Mesothelial cell of epicardium (in vitro differentiated cells): ENCODE data around the gene RNF38. TPM values are rescaled to one million over a fixed set of nuclear protein-coding genes. Genes with fewer than 3 reads are reported as not detected.
A peak's percentile ranks its signal among the peaks of the same experiment; 100 is the strongest.
"Not testable (repeated sequence)": the region's sequence is repeated elsewhere in the genome, so short reads cannot be mapped to it uniquely, and the experiment has no call there.

Experiments
- DNase-seq, 2 experiments: peaks; one replicate each; pipeline ENCODE4 v3.0.0; 2021; ENCODE audit warnings: low spot score in 2 of 2; ENCODE audit not compliant: unreplicated experiment in 2 of 2
- H3K27ac Mint-ChIP-seq: 2 replicates; pipeline ENCODE4 v1.8.0; 2021; ENCODE audit warnings: mixed read lengths
- H3K27me3 Mint-ChIP-seq: 2 replicates; pipeline ENCODE4 v1.8.0; 2021; ENCODE audit warnings: low read depth, mixed read lengths
- H3K36me3 Mint-ChIP-seq: 2 replicates; pipeline ENCODE4 v1.8.0; 2021; ENCODE audit warnings: mixed read lengths
- H3K4me1 Mint-ChIP-seq: 2 replicates; pipeline ENCODE4 v1.8.0; 2021; ENCODE audit warnings: mixed read lengths
- H3K4me3 Mint-ChIP-seq: 2 replicates; pipeline ENCODE4 v1.8.0; 2021; ENCODE audit warnings: mild to moderate bottlenecking, moderate library complexity, mixed read lengths
- H3K9me3 Mint-ChIP-seq: 2 replicates; pipeline ENCODE4 v1.8.0; 2021; ENCODE audit warnings: mixed read lengths
- total RNA-seq: library from RNA; stranded (reverse); gene quantifications from 3 replicates; pipeline ENCODE4 v1.2.1, GENCODE V29; 2021
- TF ChIP-seq, protein P1 (sequence below): fragments of 200-600 bp; sonication (generic); IDR thresholded peaks from one replicate; pipeline ENCODE4 v1.5.0; 2021; ENCODE audit warnings: antibody characterized with exemption; ENCODE audit not compliant: unreplicated experiment

RNF38 gene
- total RNA-seq, 1 donor from 2014 or later = 42.3 TPM

DNA sequence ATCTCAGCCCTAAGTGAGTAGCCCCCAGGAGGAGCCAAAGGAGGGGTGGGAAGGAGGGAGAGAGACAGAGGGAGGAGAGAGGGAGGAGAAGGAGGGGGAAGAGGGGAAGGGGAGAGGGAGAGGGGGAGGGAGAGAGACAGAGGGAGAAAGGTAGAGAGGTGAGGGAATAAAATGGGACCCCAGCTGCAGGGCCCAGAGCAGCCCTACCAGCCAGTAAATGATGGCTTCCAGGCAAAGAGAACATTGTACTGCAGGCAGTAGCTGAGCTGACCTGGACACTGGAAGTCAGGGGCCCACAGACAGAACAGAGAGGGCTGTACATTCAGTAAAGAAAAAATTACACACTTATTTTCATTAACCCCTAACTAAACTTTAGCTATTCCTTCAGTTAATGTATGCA lies 84.0 kb downstream of the RNF38 start:
- no peaks in the 10 kb centered on the region for H3K27me3 Mint-ChIP-seq
- no peak for DNase-seq
- TF ChIP-seq, protein P1, sequence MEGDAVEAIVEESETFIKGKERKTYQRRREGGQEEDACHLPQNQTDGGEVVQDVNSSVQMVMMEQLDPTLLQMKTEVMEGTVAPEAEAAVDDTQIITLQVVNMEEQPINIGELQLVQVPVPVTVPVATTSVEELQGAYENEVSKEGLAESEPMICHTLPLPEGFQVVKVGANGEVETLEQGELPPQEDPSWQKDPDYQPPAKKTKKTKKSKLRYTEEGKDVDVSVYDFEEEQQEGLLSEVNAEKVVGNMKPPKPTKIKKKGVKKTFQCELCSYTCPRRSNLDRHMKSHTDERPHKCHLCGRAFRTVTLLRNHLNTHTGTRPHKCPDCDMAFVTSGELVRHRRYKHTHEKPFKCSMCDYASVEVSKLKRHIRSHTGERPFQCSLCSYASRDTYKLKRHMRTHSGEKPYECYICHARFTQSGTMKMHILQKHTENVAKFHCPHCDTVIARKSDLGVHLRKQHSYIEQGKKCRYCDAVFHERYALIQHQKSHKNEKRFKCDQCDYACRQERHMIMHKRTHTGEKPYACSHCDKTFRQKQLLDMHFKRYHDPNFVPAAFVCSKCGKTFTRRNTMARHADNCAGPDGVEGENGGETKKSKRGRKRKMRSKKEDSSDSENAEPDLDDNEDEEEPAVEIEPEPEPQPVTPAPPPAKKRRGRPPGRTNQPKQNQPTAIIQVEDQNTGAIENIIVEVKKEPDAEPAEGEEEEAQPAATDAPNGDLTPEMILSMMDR = no peak
- H3K9me3 Mint-ChIP-seq = peaks cover 2% of the 10 kb centered on the region
- no peaks in the 10 kb centered on the region for H3K36me3 Mint-ChIP-seq
- H3K4me3 Mint-ChIP-seq = no peak overlapping the region
- H3K27ac Mint-ChIP-seq = peak overlapping the region; percentile 73
- H3K4me1 Mint-ChIP-seq = peaks cover 42% of the 10 kb centered on the region

DNA sequence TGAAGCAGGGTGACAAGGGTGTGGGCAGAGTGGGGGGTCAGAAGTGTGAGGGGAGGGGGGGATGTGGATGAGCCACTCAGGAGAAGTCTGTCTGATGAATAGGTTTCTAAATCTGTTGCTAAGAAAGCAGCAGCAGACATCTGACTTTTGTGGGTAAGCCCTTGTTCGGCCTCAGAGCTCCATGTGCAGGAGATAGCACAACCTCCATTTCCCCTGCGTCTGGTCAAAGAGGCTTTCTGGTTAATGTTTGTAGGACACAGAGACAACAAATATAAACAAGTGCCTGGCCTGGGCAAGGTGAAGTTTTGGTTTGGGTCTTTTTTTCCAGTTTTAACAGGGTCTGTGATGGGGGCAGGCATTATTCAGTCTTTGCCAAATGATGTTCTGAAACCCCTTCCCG lies 84.8 kb downstream of the RNF38 start:
- H3K27ac Mint-ChIP-seq = peak overlapping the region; percentile 59
- no peak for DNase-seq
- no peak overlapping the region for H3K4me3 Mint-ChIP-seq
- TF ChIP-seq, protein P1 = no peak
- no peaks in the 10 kb centered on the region for H3K36me3 Mint-ChIP-seq
- H3K9me3 Mint-ChIP-seq = no peaks in the 10 kb centered on the region
- H3K4me1 Mint-ChIP-seq = peaks cover 42% of the 10 kb centered on the region
- no peaks in the 10 kb centered on the region for H3K27me3 Mint-ChIP-seq

DNA sequence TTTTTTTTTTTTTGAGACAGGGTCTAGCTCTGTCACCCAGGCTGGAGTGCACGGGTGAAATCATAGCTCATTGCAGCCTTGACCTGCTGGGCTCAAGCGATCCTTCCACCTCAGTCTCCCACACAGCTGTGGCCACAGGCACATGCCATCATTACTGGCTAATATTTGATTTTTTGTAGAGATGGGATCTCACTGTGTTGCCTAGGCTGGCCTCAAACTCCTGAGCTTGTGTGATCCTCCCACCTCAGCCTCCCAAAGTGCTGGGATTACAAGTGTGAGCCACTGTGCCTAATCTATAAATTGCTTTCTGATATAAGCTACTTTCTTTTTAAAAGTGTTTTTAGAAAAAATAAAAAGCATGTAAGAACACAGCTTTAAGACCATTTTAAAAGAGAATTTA lies 85.3 kb downstream of the RNF38 start:
- Mint-ChIP-seq H3K36me3 (no peaks in the 10 kb centered on the region), H3K27me3 (no peaks in the 10 kb centered on the region), H3K4me3 (no peak overlapping the region), H3K9me3 (no peaks in the 10 kb centered on the region), H3K4me1 (peaks cover 36% of the 10 kb centered on the region), H3K27ac (no peak overlapping the region)
- TF ChIP-seq, protein P1 = no peak
- DNase-seq = no peak

DNA sequence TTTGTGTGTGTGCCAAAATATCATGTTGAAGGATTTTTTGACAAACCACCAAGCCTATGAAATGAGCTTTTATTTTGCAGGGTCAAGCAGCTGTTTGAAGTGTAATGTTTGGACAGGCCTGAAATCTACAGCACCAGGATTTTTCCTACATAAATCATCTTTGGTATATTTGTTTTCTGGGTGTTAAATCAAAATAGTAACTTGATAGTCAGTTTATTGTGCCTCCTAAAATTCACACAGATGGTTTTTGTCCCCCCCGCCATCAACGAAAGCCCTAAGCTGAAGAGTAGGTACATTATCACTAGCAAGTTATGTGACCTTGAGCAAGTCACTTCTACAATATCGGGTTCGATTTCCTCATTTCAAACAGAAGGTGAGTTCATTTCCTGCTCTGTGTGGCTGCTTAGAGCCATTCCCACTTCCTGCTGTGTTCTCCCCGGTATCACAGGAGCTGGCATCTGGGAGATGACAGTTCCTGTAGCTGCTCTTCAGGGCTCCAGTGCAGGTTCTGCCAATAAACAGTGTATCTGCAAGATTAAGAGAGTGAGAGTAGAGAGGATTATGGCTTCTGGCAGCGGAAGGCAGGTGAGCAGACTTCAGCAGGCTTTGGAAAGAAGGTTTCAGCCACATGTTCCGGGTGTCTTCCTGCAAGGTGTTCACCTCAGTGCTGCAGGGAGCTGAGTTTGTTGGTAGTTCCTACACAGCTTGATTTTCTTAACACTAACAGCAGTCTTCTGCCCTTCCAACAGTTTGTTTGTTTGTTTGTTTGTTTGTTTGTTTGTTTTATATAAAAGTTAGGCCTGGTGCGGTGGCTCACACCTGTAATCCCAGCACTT lies 93.4 kb downstream of the RNF38 start:
- no peaks in the 10 kb centered on the region for H3K9me3 Mint-ChIP-seq
- H3K27ac Mint-ChIP-seq = no peak overlapping the region
- H3K4me1 Mint-ChIP-seq = peaks cover 18% of the 10 kb centered on the region
- TF ChIP-seq, protein P1 = no peak
- H3K36me3 Mint-ChIP-seq = no peaks in the 10 kb centered on the region
- no peak for DNase-seq
- no peaks in the 10 kb centered on the region for H3K27me3 Mint-ChIP-seq
- H3K4me3 Mint-ChIP-seq = no peak overlapping the region

DNA sequence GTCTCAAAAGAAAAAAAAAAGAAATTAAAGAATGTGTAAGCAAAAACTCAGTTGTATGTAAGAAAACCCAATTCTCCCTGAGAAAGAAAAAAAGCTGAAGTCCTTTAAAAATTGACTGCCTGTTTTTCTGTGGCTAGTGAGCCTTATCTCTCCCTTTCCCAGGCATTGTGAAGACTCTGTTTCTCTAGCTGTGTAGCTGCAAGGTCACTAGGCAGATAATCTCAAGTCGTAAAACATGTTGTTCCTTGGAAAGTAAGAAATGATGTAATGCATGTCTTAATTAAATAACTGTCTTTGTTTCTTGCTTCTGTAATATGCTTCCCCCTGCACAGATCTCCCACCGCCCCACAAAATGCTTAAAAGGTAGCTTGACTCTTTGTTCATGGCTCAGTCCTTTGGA lies 95.7 kb downstream of the RNF38 start:
- Mint-ChIP-seq H3K4me1 (peaks cover 18% of the 10 kb centered on the region), H3K27ac (peak overlapping the region; percentile 33)
- H3K4me3 Mint-ChIP-seq, DNase-seq, H3K27me3 Mint-ChIP-seq, H3K9me3 Mint-ChIP-seq, H3K36me3 Mint-ChIP-seq: not testable (repeated sequence)

DNA sequence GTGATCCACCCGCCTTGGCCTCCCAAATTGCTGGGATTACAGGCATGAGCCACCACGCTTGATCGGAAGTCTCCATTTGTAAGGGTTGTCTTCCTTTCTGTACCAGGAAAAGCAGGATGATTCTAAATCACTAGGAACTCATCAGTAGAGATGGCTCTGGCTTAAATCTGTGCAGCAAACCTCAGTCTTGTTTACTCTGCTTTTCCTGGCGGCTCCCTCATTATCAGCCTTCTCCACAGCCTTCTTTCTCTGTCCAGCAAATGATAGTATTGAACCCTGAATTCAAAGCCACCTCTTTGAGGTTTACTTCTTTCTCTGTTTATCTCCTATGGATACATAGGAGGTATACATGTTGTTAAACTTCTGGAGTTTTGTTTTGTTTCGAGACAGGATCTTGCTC lies 98.8 kb downstream of the RNF38 start:
- H3K9me3 Mint-ChIP-seq = peaks cover 5% of the 10 kb centered on the region
- TF ChIP-seq, protein P1 = no peak

More for the DNA sequence above, 98.8 kb downstream of the RNF38 start:
- Mint-ChIP-seq H3K27ac (no peak overlapping the region), H3K36me3 (peaks cover 3% of the 10 kb centered on the region), H3K4me1 (peaks cover 16% of the 10 kb centered on the region), H3K27me3 (no peaks in the 10 kb centered on the region), H3K4me3 (no peak overlapping the region)
- no peak for DNase-seq
